Nephron progenitor cell (in vitro differentiated cells): Measurements from ENCODE around the gene LRRFIP2.

Experiments used
- DNase-seq: peaks from one replicate; pipeline ENCODE4 v3.0.0; 2021
- H3K27ac Mint-ChIP-seq: 2 replicates; pipeline ENCODE4 v1.8.0; 2021; ENCODE audit warnings: mild to moderate bottlenecking, moderate library complexity, mixed read lengths
- H3K27me3 Mint-ChIP-seq: 2 replicates; pipeline ENCODE4 v1.8.0; 2021; ENCODE audit warnings: mild to moderate bottlenecking, low read depth, mixed read lengths; ENCODE audit not compliant: poor library complexity
- H3K36me3 Mint-ChIP-seq: 2 replicates; pipeline ENCODE4 v1.8.0; 2021; ENCODE audit warnings: low read depth, mixed read lengths
- H3K4me1 Mint-ChIP-seq: 2 replicates; pipeline ENCODE4 v1.8.0; 2021; ENCODE audit warnings: mixed read lengths
- H3K4me3 Mint-ChIP-seq: 2 replicates; pipeline ENCODE4 v1.8.0; 2021; ENCODE audit warnings: mild to moderate bottlenecking, moderate library complexity, mixed read lengths
- H3K9me3 Mint-ChIP-seq: 2 replicates; pipeline ENCODE4 v1.8.0; 2021; ENCODE audit warnings: mild to moderate bottlenecking, moderate library complexity, mixed read lengths
- CTCF ChIP-seq: fragments of 200-600 bp; sonication (generic); IDR thresholded peaks from 2 replicates; pipeline ENCODE4 v1.5.0; 2021; ENCODE audit warnings: antibody characterized with exemption

The LRRFIP2 gene

GRCh38 chr3:37031096-37031682 lies 143.2 kb downstream of the LRRFIP2 start:
- no peak for TF ChIP-seq CTCF
- H3K4me3 Mint-ChIP-seq = no peak overlapping the region
- peaks cover 84% of the 10 kb centered on the region for H3K36me3 Mint-ChIP-seq
- peaks cover 8% of the 10 kb centered on the region for H3K4me1 Mint-ChIP-seq
- H3K27me3 Mint-ChIP-seq = no peaks in the 10 kb centered on the region
- no peak for DNase-seq
- peak overlapping the region; percentile 66 for H3K27ac Mint-ChIP-seq
- H3K9me3 Mint-ChIP-seq = peaks cover 23% of the 10 kb centered on the region

GRCh38 chr3:37030588-37030987 lies 143.8 kb downstream of the LRRFIP2 start:
- H3K36me3 Mint-ChIP-seq = peaks cover 84% of the 10 kb centered on the region
- no peaks in the 10 kb centered on the region for H3K27me3 Mint-ChIP-seq
- no peak for TF ChIP-seq CTCF
- peaks cover 8% of the 10 kb centered on the region for H3K4me1 Mint-ChIP-seq
- peaks cover 21% of the 10 kb centered on the region for H3K9me3 Mint-ChIP-seq
- no peak overlapping the region for H3K27ac Mint-ChIP-seq
- H3K4me3 Mint-ChIP-seq = no peak overlapping the region
- no peak for DNase-seq

GRCh38 chr3:37029516-37030163 lies 144.7 kb downstream of the LRRFIP2 start:
- TF ChIP-seq CTCF = no peak
- H3K4me1 Mint-ChIP-seq = peaks cover 8% of the 10 kb centered on the region
- peaks cover 17% of the 10 kb centered on the region for H3K9me3 Mint-ChIP-seq
- H3K27me3 Mint-ChIP-seq = no peaks in the 10 kb centered on the region
- no peak for DNase-seq
- H3K36me3 Mint-ChIP-seq = peaks cover 84% of the 10 kb centered on the region
- H3K27ac Mint-ChIP-seq = no peak overlapping the region
- H3K4me3 Mint-ChIP-seq = no peak overlapping the region

- H3K27ac Mint-ChIP-seq = peak overlapping the region; percentile 89
- peaks cover 84% of the 10 kb centered on the region for H3K36me3 Mint-ChIP-seq
- peaks cover 18% of the 10 kb centered on the region for H3K9me3 Mint-ChIP-seq
- H3K4me3 Mint-ChIP-seq = no peak overlapping the region
- DNase-seq = no peak
- no peak for TF ChIP-seq CTCF
- no peaks in the 10 kb centered on the region for H3K27me3 Mint-ChIP-seq
- H3K4me1 Mint-ChIP-seq = peaks cover 8% of the 10 kb centered on the region
Measured at GRCh38 chr3:37029111-37029510, 145.3 kb downstream of the LRRFIP2 start.

- H3K9me3 Mint-ChIP-seq = peaks cover 23% of the 10 kb centered on the region
- no peak for TF ChIP-seq CTCF
- no peaks in the 10 kb centered on the region for H3K27me3 Mint-ChIP-seq
- no peak overlapping the region for H3K4me3 Mint-ChIP-seq
- peaks cover 84% of the 10 kb centered on the region for H3K36me3 Mint-ChIP-seq
- no peak for DNase-seq
- H3K4me1 Mint-ChIP-seq = peaks cover 8% of the 10 kb centered on the region
- peak overlapping the region; percentile 89 for H3K27ac Mint-ChIP-seq
Measured at GRCh38 chr3:37028329-37028728, 146.1 kb downstream of the LRRFIP2 start.

GRCh38 chr3:37026851-37027250 lies 147.5 kb downstream of the LRRFIP2 start:
- Mint-ChIP-seq H3K9me3 (peaks cover 28% of the 10 kb centered on the region), H3K4me1 (peaks cover 8% of the 10 kb centered on the region), H3K27ac (no peak overlapping the region), H3K27me3 (no peaks in the 10 kb centered on the region), H3K36me3 (peaks cover 86% of the 10 kb centered on the region), H3K4me3 (no peak overlapping the region)
- TF ChIP-seq CTCF = no peak
- DNase-seq = no peak
